Cardiac septum (tissue), 1 donor: ENCODE data around the gene DISP3. TPM values are rescaled to one million over a fixed set of nuclear protein-coding genes. Genes with fewer than 3 reads are reported as not detected.

Source experiments
- DNase-seq: peaks from one replicate; pipeline ENCODE4 v3.0.0-alpha.2; 2020; ENCODE audit warnings: low spot score
- intact Hi-C: fragments of 100-400 bp; cut with DNase I; formaldehyde crosslinking; loops from one replicate; pipeline ENCODE4 v1.14.0; 2022
- total RNA-seq: library from RNA; stranded (reverse); fragmentation: NEBNext Ultra II Directional; extraction: Animal tissue kit (Norgen Biotek cat#: 25700); gene quantifications from one replicate; pipeline ENCODE4 v1.2.1, GENCODE V29; 2021
- donor health status: DM: no; HTN: no; CAD: no.

Gene DISP3
- total RNA-seq, 1 donor from 2014 or later = 0.05 TPM

DNA sequence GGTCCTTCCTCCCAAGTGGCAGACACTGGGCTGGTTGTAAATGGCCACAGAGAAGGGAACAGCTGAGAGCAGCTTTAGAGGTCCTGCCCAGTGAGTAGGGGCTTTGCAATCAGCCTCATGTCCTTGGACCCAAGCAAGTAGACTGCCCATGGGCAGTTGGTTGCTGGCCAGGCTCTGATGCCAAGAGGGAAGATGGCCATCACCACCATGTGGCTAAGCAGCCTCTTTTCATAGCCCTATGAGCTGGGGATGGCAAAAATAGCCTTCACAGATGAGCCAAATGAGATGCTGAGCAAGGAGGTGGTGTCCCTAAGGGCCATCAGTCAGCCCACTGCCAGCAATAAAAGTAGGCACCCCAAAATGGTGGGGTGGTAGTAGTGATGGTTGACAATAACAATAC, 3.2 kb downstream of the DISP3 start:
- intact Hi-C loops = no loop called here
- no peak for DNase-seq

DNA sequence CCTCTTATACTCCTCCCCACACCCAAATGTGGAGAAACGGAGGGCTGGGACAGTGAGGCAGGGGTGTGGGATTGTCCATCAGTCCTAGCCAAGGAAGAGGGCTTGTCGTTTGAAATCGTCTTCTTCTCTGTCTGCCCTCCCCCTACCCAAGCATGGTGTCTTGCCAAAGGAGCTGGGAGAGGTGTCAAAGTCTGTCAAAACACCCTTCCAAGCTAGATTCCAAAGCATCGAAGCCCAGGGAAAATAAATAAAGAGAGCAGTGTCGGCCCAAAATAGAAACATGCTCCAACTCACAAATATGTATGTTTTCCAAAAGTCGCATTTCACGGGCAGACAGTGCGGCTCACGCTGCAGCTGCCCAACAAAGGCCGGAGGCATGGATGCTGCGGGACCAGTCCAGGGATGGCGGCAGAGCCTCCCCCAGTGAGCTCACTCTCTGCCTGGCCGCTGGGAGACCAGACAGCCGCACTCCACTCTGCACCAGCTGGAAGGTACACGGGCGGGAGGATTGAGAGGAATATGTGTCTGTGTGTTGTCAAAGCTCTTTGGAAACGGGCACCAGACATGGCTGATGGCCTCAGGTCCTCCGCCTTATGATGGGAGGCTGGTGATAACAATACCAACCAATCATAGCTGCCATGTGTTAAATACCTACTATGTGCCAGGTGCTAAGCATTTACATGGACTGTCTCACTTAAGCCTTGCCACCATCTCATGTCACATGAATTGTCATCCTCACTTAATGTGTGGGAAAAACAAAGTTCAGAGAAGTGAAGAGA, 3.9 kb downstream of the DISP3 start:
- intact Hi-C loops = no loop called here
- DNase-seq = no peak

DNA sequence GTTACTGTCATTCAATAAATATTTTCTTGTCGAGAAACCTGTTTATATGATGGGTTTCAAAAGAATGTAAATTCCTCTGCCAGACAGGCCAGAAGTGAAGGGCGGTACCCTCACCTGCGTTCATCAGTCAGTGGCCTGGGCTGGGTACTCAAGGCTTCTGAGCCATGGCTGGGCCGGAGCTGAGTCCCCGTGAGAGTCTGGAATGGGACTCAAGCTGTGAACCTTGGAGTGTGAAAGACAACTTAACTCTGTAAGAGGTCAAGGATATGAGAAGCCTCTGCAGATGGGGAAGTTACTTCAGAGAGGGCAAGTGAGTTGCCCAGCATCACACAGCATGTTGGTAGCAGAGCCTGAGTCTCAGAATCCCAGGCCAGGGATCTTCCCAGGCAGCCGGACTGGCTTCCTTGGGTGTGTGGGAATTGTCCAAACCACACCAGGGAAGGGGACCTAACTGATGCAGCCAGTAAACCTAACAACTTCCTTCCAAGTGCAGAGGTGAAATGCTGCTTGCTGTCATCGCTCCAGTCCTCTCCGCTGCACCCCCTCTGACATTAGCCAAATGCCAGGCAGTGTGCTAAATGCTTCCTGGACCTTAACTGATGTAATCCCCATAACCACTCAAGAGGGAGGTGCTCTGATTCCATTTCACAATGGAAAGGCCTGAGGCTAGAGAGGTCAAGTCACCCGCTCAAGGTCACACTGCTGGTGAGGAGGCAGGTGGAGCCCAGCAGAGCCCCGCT, 4.8 kb downstream of the DISP3 start:
- DNase-seq = no peak
- intact Hi-C loops = no loop called here

DNA sequence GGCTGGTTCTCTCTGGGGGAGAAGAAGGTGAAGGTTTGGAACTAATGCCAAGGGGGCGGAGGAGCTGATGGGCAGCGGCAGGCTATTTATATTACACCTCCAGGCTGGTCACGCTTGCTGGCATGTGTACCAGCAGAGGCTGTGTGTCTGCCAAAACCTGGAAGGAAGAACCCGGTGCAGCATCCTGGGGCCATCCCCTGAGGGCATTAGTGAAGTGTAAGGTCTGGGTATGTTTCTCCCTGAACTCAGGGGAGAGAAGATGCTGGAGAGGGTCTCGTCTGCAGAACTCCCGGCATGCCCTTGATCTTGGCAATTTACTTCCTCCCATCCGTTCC, 5.3 kb downstream of the DISP3 start:
- intact Hi-C loops = no loop called here
- DNase-seq = no peak

DNA sequence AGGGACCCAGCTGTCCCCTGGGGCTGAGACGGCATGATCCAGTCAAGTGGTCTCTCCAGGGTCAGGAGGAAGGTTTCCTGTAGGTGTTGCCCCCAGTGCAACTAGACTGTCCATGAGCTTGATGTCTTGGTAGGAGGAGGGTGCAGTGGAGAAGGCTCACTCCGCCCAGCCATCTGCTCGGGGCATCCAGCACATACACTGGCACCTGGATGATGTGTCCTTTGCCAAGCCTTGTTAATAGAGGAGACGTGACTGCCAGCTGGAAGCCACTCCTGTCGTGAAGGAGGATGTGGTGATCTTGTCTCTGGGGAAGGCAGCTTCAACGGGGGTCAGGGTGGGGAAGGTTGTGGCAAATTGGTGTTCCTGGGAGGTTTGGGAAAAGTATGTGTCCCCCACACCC, 6.2 kb downstream of the DISP3 start:
- intact Hi-C loops = no loop called here

DNA sequence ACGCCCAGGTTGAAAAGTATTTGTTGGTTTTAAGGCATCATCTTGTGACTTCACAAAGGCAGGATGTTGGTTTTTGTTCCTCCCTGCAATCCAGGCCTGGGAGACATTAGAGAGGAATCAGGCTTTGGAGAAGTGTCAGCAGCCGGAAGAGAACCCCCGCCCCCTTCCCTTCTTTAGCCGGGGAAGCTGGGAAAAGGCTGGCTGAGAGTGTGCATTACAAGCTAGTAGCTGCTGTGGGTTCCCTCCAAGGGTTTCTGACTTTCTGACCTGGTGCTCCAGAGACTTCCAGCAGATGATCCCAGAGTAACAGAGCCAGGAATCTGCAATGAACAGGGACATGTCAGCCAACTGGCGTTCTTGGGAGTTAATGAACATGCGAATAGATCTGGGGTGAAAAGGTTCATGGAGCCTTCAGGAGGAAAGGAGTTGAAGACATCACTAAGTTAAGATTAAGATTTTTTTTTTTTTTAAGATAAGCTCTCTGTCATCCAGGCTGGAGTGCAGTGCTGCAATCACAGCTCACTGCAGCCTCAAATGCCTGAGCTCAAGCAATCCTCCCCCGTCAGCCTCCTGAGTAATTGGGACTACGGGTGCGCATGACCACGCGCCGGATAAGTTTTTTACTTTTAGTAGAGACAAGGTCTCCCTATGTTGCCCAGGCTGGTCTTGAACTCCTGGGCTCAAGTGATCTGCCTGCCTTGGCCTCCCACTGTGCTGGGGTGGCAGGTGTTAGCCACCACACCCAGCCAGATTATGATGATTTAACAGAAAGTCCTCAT, 7.5 kb downstream of the DISP3 start:
- intact Hi-C loops = no loop called here
- peak; percentile 15 for DNase-seq

More for the DNA sequence above, 6.2 kb downstream of the DISP3 start:
- DNase-seq = no peak

DNA sequence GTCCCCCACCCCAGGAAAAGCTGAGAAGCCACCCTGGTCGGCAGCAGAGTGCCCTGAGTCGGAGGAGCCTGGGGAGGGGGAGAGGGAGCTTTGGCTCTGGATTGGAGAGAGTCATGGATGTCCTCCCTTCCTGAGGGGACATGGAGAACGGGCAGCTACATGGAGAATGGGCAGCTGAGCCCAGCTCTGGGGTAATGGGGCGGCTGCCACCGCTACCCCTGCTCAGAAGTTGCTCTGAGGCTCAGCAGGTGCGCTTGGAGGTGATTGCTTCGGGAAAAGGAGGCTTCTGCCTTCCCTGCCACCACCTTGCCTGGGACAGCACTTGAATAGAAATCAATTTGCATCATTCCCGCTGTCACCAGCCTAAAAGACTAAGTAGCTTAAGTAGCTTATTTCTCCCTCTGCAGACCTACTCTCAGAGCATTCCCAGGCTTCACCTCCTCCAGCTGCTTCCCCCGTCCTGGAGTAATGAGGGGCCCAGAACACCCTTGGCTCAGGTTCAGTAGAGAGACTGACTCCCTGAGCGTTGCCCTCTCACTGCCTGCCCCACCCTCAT, 8.3 kb downstream of the DISP3 start:
- DNase-seq = no peak
- intact Hi-C loops = no loop called here

DNA sequence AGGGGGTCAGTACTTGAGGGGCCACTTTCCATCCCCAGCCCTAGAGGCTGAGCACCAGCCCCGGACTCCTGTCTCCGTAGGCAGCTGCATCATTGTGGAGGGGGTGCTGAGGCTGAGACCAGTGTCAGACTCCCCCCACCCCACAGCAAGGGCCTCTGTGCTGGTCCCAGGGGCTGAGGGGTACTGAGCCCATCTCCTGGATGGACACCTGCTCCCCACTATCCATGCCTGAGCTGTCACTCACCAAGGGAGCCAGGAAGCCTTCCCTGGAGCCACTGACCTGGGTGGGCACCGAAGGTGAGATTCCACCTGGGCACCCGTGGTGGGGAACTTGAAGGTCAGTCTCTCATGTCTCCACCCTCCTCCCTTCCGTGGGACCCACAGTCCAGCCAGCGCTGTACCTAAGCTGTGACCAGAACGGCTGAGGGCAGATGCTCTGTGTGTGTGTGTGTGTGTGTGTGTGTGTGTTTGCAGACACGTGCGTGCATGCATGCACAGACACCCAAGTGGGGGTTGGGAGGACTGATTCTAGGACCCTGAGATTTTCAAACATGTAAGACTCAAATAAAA, 9.3 kb downstream of the DISP3 start:
- intact Hi-C loops = no loop called here
- DNase-seq = no peak

DNA sequence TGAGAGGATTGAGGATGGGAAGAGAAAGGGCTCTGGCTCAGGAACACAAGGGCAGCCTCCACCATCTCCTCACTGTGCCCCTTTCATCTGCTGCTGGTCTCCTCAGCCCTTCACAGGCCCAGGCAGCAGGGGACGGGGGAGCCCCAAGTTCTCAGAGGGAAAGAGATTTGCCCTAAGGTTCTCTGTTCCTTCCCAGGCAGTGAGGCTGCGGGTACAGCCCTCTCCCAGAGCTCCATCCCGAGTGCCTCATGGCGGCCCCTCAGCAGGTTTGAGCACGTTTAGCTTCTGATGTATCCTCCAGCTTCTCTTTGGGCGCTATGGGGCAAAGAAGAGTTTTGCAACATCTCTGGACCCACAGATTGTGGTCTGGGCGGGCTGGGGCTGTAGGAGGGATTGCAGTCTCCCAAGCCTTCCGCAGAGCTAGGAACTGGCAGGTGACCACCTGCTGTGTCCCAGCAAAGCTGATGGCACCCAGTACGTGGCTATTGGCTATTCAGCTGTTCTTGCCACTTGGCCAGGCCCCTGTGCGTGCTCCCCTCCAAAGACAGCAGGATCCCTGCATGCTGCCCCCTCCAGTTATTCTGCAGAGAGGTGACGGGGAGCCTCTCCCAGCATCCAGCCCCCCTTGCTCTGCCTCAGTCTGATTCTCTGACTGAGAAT, 10.1 kb downstream of the DISP3 start:
- DNase-seq = no peak
- intact Hi-C loops = no loop called here

DNA sequence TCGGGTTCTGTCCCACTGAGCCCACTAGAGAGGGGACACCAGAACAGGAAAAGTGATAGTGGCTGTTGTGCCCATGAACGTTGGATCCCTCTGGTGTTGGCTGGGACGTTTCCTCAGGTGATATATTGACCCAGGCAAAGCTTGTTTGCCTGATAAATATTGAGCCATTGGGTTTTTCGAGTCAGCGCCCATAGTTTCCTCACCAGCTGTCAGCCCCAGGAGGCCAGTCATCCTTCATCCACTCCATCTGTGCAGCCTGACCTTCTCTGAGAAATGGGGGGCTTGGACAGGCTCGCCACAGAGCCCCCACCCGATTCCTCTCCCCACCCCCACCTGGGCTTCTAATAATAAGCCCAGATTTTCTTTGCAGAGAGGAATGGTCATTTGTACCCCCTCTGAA, 13.3 kb downstream of the DISP3 start:
- peak; percentile 29 for DNase-seq
- intact Hi-C loops = no loop called here

DNA sequence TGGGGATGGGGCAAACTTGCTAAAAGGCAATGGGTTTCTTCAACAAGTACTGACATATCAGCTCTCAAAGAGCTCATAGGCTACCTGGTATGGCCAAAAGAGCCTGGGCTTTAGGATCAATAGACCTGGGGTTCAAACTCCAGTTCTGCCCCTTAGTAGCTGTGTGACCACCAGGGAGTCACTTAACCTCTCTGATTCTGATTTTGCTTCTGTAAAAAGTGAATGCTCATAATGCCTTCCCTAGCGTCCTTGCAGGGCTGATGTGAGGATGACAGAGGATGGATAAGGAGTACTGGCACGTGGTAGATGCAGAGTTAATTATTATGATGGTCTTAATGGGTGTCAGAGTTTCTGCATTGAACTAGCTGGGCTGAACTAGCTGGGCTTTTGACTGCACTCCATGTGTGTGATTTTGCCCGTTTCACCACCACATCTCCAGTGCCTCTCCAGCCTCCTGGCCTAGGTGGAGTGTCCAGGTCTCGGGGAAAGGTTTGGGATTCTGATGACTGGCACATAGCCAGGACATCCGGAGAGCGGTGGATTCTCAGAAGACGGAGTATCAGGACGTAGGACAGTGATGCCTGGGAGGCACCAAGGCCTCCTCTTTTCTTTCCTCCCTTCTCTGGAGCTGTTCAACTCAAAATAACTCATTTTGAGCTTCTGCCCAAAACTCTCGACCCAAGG, 15.2 kb downstream of the DISP3 start:
- intact Hi-C loops = no loop called here
- DNase-seq = peak; percentile 31

DNA sequence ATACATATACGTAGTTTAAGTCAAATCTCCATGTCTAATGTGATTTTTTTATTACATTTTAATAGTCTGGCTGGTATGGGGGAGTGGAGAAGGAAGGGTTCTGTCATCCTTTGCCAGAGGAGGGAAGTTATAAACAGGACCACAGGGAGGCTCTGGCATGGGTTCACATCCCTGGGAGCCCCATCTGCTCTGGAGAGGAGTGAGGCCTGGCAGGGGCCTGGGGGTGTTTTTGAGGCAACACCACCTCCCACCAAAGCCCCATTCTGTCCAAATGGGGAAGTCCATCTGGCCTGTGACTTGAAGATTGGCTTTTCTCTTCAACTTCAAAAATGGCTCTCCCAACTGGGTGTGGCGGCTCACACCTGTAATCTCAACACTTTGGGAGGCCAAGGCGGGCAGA, 15.8 kb downstream of the DISP3 start:
- intact Hi-C loops = no loop called here
- DNase-seq = no peak

DNA sequence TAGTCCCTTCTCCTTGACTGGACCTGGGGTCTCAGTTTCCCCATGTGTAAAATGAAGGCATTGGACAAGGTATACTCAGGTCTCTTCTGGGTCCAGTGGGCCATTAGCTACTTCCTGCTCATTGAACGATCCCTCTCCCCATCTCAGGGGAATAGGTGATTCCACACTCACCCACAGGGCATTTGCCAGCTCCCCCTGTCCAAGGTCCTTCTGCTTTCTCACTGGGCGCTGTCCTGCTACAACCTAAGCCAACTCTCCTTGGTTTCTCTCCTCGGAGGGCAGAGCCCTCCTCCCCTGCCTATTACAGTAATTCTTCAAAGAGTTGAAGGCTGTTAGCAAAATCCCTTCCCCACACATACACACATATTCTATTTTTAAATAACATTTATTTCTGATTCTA, 16.6 kb downstream of the DISP3 start:
- DNase-seq = no peak
- intact Hi-C loops = no loop called here

DNA sequence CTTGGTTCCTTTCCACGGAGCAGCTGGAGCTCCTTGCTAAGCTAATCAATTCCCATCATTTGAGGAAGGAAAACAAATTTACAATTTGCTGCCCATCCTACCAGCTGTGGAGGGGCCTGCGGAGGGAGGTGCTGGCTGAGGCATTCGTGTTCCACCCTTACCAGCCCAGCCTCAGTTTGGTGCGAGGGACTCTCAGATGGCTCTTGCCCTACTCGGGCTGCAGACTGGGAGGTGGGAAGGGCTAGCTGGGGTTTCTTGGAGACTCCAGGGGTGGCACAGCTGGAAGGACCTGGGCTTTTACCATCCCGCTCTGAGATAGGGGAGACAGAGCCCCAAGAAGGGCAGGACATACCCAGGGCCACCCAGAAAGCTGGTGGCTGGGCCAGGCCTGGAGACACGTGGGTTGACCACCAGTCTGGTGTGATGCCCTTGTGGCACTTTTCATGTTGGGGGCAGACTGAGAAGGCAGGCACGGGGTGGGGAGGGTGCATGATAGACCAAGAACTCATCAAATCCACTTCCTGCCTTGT, 17.7 kb downstream of the DISP3 start:
- intact Hi-C loops = no loop called here
- no peak for DNase-seq

DNA sequence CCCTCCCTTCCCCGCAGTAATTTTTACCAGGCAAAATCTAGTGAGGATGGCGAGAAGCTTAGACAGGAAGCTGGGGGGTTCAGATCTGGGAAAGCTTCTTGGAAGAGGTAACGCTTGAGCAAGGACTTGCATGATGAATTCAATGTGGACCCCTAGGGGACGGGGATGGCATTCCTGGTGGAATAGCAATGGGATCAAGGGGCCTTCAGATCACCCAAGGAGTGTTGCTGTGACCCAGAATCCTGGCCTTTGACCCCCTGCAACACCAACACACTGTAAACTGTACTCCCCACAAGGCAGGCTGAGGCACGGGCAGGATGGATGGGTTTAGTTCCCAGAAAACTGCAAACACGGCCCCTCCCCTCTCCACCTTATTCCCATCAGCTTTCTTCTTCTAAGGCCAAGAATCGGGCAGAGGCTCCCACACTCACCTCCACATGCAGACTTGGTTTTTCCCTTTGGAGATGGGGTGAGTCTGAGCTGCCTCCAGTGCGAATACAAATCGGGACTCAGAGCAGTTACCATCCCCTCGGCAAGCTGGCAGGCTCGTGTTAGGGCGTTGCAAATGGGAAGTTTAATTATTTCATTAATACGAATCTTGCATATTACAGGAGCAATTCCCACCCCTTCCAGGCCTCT, 20.1 kb downstream of the DISP3 start:
- intact Hi-C loops = no loop called here
- peak; percentile 17 for DNase-seq

DNA sequence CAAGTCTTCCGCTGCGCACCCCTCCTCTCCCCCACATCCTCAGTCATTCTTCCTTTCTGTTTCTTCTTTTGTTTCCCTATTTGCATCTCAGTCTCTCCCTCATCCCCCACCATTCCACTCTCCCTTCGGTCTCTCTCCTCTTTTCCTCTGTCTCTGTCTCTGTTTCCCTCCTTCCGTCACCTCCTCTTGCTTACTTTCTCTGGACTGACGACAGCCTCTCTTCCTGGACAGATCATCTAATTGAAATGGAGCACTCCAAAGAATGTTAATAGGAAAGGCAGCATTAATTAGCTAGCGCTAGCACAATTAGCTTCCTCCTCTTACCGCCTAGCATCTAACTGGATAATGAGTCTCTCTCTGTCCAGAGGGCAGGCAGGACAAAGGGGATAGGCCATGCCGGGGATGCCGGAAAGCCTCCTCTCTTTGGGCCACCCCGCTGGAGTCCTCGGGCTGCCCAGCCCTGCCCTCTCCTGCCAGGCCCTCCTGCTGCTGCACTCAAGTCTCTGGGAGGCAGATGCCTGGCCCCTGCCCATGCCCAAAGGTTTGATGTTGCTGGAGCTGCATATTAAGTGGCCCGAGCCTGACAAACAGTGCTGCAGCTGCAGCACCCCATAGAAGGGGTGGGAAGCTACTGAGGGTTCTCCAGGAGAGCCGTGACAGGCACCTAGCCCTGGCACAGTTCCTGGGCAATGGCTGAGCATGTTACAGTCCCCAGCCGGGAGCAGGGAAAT, 20.8 kb downstream of the DISP3 start:
- intact Hi-C loops = no loop called here
- no peak for DNase-seq

DNA sequence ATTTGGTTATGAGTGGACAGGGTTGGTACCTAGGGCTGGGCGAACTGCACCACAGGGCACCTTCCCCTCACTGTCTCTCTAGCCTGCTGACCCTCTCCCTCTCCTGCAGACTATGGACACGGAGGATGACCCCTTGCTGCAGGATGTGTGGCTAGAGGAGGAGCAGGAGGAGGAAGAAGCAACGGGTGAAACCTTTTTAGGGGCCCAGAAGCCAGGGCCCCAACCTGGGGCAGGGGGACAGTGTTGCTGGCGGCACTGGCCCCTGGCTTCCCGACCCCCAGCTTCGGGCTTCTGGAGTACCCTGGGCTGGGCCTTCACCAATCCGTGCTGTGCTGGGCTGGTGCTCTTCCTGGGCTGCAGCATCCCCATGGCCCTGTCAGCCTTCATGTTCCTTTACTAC, 21.9 kb downstream of the DISP3 start:
- intact Hi-C loops = no loop called here
- DNase-seq = peak; percentile 3

DNA sequence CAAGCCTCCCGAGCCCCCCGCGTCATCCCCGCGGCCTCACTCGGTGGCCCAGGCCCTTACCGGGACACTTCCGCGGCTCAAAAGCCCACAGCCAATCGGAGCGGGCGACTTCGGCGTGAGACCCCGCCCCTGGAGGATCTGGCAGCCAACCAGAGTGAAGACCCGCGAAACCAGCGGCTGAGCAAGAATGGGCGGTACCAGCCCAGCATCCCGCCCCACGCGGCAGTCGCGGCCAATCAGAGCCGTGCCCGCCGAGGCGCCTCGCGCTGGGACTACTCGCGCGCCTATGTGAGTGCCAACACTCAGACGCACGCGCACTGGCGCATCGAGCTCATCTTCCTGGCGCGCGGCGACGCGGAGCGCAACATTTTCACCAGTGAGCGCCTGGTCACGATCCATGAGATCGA, 22.5 kb downstream of the DISP3 start:
- DNase-seq = peak; percentile 74
- intact Hi-C loops = no loop called here
